SH-SY5Y (cell line): ENCODE measurements around the gene CFLAR.

Experiments
- GATA2 ChIP-seq: IDR thresholded peaks from 2 replicates; pipeline ENCODE4 v1.6.1; 2011; ENCODE audit warnings: mild to moderate bottlenecking, low read depth, low read length
- GATA3 ChIP-seq: IDR thresholded peaks from 2 replicates; pipeline ENCODE4 v1.6.1; 2011; ENCODE audit warnings: low read depth, mild to moderate bottlenecking, low read length, moderate library complexity

- TF ChIP-seq GATA2: no peak
- TF ChIP-seq GATA3: no peak
Measured at GRCh38 chr2:201164166-201164565, 48.2 kb downstream of the CFLAR start.
